ENCODE measurements around the gene PLCL2. TPM values are rescaled to one million over a fixed set of nuclear protein-coding genes. Genes with fewer than 3 reads are reported as not detected.
A peak's percentile ranks its signal among the peaks of the same experiment; 100 is the strongest.

The PLCL2 gene
- total and polyA plus RNA-seq, 10 donors, result 6.9 to 60.4 (median 41.8) TPM

- Histone ChIP-seq H3K9me3 (peaks cover 0 to 27% (median 17%) of the 10 kb centered on the region in 8 donors), H3K36me3 (peaks cover 0 to 74% (median 13%) of the 10 kb centered on the region in 6 donors), H3K27me3 (replicated peaks in 1 of 7) (no peaks in the 10 kb centered on the region), H3K4me3 (no peak overlapping the region), H3K27ac (peak overlapping the region in 2 of 8 donors; percentile 41 to 43), H3K4me1 (peaks cover 0 to 15% (median 6%) of the 10 kb centered on the region in 6 donors)
- 83 to 95% (median 89%) methylated on average over 4 of the region's 4 CpGs for WGBS, 5 donors
- TF ChIP-seq POLR2A (IDR thresholded peaks at IDR 0.05), result no peak
- TF ChIP-seq POLR2AphosphoS5 (IDR thresholded peaks at IDR 0.05), result no peak
- no peak for TF ChIP-seq CTCF (IDR thresholded peaks at IDR 0.05 in 8 of 11, conservative IDR thresholded peaks at IDR 0.05 in 3 of 11)
- no peak for DNase-seq
- intact Hi-C loops (cut with DNase I; ENCODE audit: low total_unique reads), result no loop called here
Measured at GRCh38 chr3:17050071-17050470, 165.3 kb downstream of the PLCL2 start.

GRCh38 chr3:17050506-17050905 is 165.8 kb downstream of the PLCL2 start:
- Histone ChIP-seq H3K27ac (peak overlapping the region in 2 of 8 donors; percentile 41 to 43), H3K9me3 (peaks cover 0 to 27% (median 17%) of the 10 kb centered on the region in 8 donors), H3K36me3 (peaks cover 0 to 74% (median 12%) of the 10 kb centered on the region in 6 donors), H3K4me3 (no peak overlapping the region), H3K4me1 (peaks cover 0 to 20% (median 10%) of the 10 kb centered on the region in 6 donors), H3K27me3 (replicated peaks in 1 of 7) (no peaks in the 10 kb centered on the region)
- no peak for DNase-seq
- no peak for TF ChIP-seq CTCF (IDR thresholded peaks at IDR 0.05 in 8 of 11, conservative IDR thresholded peaks at IDR 0.05 in 3 of 11)
- TF ChIP-seq POLR2A (IDR thresholded peaks at IDR 0.05), result no peak
- TF ChIP-seq POLR2AphosphoS5 (IDR thresholded peaks at IDR 0.05), result no peak
- intact Hi-C loops (cut with DNase I; ENCODE audit: low total_unique reads), result no loop called here
- 82 to 95% (median 85%) methylated on average over 2 of the region's 2 CpGs for WGBS, 5 donors

- no peak for DNase-seq
- Histone ChIP-seq H3K27me3 (replicated peaks in 1 of 7) (no peaks in the 10 kb centered on the region), H3K27ac (peak overlapping the region in 2 of 8 donors; percentile 13 to 43), H3K4me1 (peaks cover 0 to 26% (median 14%) of the 10 kb centered on the region in 6 donors), H3K9me3 (peaks cover 0 to 27% (median 17%) of the 10 kb centered on the region in 8 donors), H3K36me3 (peaks cover 0 to 57% (median 11%) of the 10 kb centered on the region in 6 donors), H3K4me3 (no peak overlapping the region)
- intact Hi-C loops (cut with DNase I; ENCODE audit: low total_unique reads), result no loop called here
- no peak for TF ChIP-seq POLR2AphosphoS5 (IDR thresholded peaks at IDR 0.05)
- TF ChIP-seq CTCF (IDR thresholded peaks at IDR 0.05 in 8 of 11, conservative IDR thresholded peaks at IDR 0.05 in 3 of 11), result no peak
- no peak for TF ChIP-seq POLR2A (IDR thresholded peaks at IDR 0.05)
Measured at GRCh38 chr3:17052363-17052762, 167.6 kb downstream of the PLCL2 start.

- WGBS, 5 donors, result 84 to 91% (median 88%) methylated on average over 1 of the region's 1 CpG
- peaks cover 0 to 43% (median 1%) of the 10 kb centered on the region in 6 donors for H3K36me3 ChIP-seq
- H3K27ac ChIP-seq, result peak overlapping the region in 2 of 8 donors; percentile 26 to 35
- intact Hi-C loops (cut with DNase I; ENCODE audit: low total_unique reads), result no loop called here
- no peaks in the 10 kb centered on the region for H3K27me3 ChIP-seq (replicated peaks in 1 of 7)
- H3K4me3 ChIP-seq, result no peak overlapping the region
- no peak for TF ChIP-seq CTCF (IDR thresholded peaks at IDR 0.05 in 8 of 11, conservative IDR thresholded peaks at IDR 0.05 in 3 of 11)
- TF ChIP-seq POLR2AphosphoS5 (IDR thresholded peaks at IDR 0.05), result no peak
- TF ChIP-seq POLR2A (IDR thresholded peaks at IDR 0.05), result no peak
- no peak for DNase-seq
- H3K9me3 ChIP-seq, result peaks cover 0 to 14% (median 12%) of the 10 kb centered on the region in 8 donors
- peaks cover 0 to 26% (median 14%) of the 10 kb centered on the region in 6 donors for H3K4me1 ChIP-seq
Measured at GRCh38 chr3:17054301-17054981, 169.7 kb downstream of the PLCL2 start.

All from spleen (tissue), 11 donors.